GM21423 (cell line): ENCODE data around the gene POC1B.

Experiments
- ATAC-seq: cut with Tn5 transposase; IDR thresholded peaks from one replicate; pipeline ENCODE4 v1.9.1; 2021; ENCODE audit warnings: mild to moderate bottlenecking, moderate library complexity; ENCODE audit not compliant: unreplicated experiment

POC1B gene

DNA sequence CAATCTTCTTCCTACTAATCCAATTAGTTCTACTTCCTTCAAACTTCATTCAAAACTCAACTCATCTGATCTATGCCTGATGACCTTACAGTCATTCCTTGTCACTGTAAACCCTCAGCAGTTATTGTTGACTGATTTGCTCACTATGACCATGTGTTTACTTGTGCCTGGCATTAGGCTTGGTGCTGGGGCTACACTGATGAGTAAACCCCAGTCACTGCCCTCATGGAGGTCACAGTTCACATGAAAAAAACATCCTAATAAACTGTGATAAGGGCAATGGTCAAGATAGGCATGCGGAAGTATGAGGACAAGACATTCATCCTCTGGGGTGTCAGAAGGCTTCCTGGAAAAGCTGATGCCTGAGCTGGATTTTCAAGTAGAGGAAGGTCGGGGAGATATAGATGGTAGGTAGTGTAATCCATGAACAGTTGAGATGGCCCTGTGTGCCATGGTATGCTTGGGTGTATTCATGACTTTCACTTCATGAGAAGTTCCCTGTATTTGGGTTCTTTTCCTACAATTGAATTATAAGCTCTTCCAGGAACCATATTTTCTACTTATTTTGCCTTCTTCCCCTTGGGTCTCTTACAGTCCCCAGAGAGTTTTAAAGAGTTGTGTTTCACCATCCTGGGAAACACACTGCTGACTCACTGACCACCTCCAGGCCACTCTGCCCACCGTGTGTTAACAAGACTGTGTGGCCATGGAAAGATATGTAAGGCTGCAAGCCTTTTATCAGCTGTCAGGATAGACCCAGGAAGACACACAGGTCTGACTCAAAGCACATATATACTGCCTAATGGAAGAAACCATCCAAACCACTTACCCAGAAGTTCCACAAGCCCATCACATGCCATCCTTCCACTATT lies 134.8 kb downstream of the POC1B start:
- no peak for ATAC-seq

- ATAC-seq = peak; percentile 80
Observed at GRCh38 chr12:89389755-89390661, 135.8 kb downstream of the POC1B start.

DNA sequence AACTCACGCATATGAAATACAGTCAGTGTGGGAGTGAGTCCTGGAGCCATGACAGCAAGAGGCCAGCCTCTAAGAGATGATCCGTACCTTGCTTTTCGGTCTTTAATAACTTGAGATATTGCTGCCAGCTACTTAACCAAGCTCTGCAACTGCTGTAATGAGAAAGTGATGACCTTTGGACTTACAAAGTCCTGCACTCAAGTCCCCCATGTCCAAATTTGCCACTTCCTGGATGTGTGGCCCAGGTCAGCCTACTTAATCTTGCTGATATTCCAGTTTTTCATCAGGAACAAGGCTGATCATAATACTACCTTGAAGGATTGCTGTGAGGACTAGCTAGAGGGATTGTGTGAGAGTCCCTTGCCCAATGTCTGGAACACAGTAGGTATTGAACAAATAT lies 139.7 kb downstream of the POC1B start:
- ATAC-seq = no peak

- no peak for ATAC-seq
Observed at GRCh38 chr12:89384807-89385206, 141.0 kb downstream of the POC1B start.

DNA sequence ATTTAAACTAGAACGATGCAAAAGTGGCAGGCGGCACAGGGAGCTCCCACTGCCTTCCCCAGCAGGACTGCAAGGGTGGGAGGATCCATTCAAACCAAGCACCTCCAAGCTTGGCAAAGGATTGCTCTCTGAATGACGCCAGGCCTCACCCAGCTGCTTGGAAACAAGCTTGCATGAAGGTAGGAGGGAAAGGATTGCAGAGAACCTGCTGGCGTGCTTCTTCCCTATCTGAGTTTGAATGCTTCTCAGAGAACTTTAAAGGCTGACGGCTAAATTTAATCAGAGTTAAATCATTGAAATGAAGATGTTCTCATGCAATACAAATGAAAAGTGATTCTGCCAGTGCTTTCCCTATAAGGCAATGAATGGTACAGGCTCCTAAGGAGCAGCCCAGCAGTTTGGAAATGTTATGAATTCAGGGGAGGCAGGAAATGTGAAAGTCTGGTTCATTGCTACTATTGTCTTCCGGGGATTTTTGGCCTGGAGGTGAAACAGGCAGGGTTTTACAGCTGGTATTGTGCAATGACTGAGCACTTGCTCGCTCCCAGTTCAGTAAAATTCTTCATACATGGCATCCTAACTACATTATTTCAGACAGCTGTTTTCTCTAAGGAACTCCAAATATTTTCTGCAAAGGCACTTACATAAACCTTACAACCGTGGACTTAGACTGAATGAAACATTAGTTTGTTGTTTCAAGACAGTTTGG lies 141.6 kb downstream of the POC1B start:
- no peak for ATAC-seq

DNA sequence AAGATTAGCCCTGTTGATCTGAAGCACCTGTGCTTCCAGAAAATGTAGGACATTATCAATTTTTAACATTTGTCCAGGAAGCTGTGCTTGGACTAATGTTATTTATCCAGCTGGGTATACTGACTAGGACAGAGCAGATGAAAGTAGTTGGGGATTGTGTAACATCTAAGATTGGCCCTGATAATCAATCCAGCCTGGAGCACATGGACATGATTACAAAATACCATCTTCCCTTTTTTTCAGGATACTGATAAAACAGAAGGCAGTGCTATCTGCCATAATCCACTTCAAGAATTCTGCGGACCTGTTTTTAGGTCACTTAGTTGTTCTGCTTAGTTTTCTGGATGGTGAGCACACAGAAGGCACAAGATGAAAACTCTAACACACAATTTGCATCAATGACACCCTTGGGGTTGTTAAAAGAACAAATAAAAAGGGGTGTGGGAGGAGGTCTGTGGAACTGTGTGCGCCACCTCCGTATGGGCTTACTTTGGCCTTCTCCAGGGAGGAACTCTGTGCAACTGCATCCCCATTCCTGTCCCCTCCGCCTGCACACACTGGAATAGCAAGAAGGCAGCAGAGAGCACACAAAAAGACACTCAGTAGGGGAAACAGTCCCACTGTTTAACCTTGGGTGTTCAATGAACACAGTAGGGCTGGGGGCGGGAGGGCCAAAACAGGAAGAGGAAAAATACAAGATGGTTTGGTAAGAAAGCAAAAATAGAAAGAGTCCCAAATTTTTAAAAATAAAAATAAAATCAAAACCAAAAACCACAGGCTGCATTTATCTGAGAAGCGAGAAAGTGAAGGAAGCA lies 142.4 kb downstream of the POC1B start:
- no peak for ATAC-seq

- ATAC-seq = no peak
Observed at GRCh38 chr12:89382328-89382727, 143.5 kb downstream of the POC1B start.

GRCh38 chr12:89379839-89380467 lies 145.9 kb downstream of the POC1B start:
- no peak for ATAC-seq

DNA sequence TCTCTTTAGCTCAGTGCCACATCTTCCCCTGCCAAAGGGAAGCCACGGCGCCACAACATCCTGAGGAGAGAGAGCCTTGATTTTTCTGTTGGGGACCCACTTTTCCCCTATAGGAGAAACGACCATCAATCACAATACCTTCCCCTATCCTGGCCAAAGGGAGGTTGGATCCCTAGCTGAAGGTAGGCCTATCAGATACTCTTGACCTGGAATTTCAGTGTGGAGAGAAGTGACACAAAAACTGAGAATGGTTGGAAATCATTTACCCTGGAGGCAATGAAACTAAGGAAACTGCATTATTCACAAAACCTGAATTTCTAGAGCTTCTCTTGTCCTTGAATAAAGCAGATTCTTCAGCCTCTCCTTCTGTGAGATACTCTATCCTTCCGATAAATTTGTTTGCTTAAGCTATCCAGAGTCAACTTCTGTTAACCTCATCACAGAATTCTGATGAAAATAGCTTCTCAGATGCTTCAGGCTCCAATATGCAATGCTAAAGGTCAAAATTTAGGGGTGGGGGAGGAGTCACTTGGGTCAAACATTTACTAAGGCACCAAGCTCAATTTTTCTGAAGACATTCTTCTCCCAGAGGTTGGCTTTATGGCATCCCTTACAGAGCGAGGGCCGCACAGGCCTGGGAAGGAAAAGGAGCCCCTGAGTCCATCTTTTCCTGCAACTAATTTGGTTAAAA lies 146.6 kb downstream of the POC1B start:
- no peak for ATAC-seq

DNA sequence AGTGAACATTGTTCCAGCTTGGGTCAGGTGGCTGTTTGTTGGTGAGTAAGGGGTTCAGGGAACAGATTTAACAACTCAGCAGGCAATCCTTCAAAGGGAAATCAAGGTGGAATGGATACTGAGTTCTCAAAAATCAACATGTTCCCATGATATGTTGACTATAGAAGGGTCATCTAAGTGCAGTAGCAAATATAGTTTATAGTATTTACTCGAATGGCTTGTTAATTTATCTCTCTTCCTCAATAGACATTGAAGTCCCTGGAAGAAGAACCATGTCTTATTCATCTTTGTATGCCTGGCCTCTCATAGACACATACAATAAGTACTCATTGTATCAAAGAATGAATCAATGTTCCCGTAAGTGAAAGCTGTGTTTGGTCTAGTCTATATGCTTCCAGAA lies 149.0 kb downstream of the POC1B start:
- no peak for ATAC-seq

- no peak for ATAC-seq
Observed at GRCh38 chr12:89376202-89376529, 149.7 kb downstream of the POC1B start.

DNA sequence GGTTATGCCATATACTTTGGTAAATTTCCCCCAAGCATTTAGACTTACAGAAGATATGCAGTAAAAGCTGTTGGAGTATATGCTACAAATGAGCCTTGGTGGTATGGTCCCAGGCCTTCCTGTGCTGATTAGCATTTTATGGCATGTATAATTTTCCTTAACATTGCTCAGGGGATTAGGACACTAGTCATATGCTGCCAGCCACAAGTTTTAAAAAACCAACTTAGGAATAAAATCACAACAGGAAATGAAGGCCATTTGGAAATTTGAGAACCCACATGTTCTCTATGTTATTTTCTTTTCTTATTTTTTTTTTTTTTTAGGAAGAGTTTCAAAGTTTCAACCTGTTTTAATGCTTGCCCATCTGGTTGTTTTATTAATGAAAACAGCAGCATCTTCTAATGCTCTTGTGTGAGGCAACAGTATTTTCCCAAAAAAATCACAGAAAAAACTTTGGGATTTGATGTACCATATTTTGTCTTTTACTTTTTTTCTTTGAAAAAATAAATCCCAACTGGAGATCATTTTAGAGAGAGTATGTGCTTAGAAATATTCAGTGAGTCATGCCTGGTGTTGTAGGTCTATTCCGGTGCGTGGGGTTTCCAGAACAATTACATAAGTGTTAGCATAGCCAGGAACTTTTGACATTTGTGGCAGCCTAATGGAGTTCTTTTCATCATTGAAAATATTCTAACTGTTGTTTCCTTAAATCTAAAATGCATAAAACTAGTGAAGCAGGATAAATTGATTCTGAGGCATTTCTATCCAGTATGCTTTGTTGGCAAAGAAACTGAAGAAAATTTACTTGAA lies 151.9 kb downstream of the POC1B start:
- no peak for ATAC-seq

DNA sequence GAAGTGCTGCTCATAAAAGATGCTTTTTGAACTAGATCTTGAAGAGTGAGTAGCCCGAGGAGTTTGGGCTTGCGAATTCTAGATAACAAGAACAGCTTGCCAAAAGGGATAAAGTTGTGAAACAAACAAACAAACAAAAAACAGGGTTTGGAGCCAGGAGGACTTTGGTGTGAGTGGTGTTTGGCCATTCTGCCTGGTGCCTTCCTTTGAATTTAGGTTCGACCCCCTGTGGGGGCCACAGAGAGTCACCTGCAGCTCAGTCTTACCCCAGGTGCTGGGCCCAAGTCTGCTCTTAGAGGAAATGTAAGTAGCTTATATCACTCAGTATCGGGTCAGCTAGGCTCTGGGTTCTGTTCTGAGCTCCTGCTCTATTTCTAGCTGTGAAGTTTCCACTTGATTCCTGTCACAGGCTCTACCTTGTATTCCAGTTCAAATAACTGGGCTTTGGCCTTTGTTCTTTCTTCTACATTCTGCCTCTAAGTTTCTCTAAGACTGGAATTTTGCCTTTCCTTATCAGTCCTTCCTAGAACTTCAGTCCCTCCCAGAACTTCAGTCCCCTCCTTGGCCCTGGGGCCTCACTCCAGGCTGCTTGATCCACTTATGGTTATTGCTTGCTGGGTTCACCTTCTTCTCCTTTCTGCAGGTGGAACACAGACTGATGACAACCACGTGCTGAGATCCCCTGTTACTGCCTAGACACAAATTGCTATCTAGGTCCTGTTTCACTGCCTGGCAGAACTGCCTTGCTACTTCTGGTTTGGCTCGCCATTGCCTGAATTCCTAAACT lies 153.1 kb downstream of the POC1B start:
- ATAC-seq = no peak

DNA sequence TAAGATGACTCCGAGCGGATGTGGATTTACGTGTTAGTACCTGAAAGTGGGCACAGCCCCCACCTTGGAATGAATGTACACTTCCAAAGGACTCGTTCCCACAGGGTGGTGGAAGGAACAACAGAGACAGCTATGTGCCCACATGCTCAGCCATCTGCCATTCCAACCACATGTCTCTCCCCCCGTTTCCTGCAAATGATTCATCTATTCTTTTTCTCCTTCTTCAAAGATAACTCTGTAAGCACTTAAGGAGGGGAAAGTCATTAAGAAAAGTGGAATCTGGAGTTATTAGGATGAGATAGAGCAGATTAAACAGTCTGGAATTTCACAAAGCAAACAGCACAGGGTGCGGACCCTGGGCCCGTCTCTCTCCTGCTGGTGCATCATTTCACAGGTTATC lies 155.0 kb downstream of the POC1B start:
- ATAC-seq = no peak

- no peak for ATAC-seq
Observed at GRCh38 chr12:89370421-89370831, 155.4 kb downstream of the POC1B start.
